ENCODE results near the gene NIN.

NIN gene

GRCh38 chr14:50763382-50764007, 67.5 kb downstream of the NIN start:
- peak; percentile 96 for DNase-seq (ENCODE audit: low read depth)

DNA sequence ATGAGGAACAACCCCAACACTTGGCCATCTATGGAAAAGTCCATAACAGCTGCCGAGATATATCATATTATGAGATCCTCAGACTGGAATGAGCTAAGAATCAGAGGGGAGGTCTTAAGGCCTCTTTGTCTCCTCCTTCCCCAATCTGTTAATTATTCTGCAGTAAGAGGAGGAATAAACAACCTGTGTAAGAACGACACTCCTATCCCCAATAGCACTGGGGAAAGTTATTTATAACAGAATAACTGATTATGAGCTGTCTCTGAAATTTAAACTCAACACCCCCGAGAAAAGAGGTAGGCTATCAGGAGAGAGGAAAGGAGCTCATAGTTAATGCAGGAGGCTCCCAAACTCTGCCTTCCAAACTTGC, 68.0 kb downstream of the NIN start:
- no peak for DNase-seq (ENCODE audit: low read depth)

DNA sequence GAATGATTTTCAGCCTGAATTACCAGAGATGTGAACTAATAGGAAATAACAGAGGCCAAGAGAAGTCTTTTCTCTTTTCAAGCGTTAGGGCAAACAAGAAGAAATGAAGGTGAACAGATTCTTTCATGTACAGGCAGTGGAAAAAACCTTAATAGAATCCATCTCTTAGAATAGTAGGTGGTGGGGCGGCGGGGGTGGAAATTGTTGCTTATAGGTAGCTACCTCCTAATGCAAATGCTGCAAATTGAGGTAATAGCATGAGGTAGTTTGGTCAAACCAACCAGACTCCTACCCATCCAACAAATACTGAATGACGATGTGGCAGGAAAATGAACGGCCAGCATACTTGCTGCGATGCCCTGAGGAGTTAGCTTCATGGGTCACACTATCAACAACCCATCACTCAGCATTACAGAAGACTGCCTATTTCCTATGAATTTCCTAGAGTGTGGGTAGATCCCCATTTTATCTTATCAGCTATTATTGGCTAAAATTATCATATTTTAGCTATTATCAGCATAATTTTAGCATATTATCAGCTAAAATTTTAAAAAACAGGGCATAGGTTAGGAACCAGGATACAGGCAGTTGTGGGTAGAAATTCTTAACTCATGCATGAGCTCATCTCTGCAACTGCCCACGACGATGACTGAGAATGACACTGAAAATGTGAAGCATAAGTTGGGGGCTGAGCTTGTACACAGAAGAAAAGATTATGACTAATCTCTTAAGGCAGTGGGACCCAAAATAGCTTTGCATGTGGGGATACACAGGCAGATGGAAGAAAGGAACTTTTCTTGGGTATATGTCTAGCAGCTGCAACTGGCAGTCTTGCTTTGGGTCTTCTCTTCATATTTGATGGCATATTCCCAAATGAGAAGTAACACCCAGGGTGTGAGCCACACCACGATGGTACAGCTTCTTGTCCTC, 68.7 kb downstream of the NIN start:
- peak; percentile 93 for DNase-seq (ENCODE audit: low read depth)

GRCh38 chr14:50759800-50760543, 71.0 kb downstream of the NIN start:
- no peak for DNase-seq (ENCODE audit: low read depth)

DNA sequence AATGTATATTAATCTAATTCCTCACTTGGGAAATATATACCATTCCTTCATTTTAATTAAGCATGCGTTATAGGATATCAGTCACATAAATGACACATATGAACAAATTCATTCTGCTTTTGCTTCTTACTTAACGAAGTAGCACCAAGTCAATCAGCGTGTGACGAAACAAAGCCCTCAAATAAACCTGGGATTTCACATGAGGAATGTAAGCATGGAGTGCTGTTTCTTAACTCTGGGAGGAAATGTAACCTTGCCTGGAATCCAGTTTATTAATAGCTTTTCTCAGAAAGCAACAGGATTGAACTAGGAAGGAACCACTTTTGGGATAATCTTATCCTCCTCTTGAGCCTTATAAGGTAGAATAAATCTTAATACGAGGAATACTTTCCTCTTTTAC, 72.0 kb downstream of the NIN start:
- peak; percentile 23 for DNase-seq (ENCODE audit: low read depth)

- DNase-seq (ENCODE audit: low read depth), result no peak
Measured at GRCh38 chr14:50758305-50758704, 72.7 kb downstream of the NIN start.

GRCh38 chr14:50757702-50758101, 73.3 kb downstream of the NIN start:
- DNase-seq (ENCODE audit: low read depth), result no peak

- no peak for DNase-seq (ENCODE audit: low read depth)
Measured at GRCh38 chr14:50756300-50756699, 74.7 kb downstream of the NIN start.

DNA sequence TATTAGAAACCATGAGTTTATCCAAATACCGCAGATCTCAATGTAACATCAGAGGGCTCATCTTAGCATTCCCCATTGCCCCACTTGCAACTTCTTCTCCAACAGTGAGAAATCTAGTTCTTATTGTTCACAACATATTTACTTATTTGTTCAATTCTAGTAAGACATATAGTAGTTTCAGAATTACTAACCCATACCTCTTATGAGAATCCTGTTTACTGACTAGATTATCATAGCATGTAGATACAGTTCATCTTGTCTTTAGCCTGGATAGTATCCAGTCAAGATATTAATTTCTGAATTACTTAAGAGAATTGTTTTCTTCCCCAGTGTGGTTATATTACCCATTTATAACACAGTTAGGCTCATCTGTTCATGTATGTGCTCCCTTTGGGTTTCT, 80.6 kb downstream of the NIN start:
- DNase-seq (ENCODE audit: low read depth), result no peak

DNA sequence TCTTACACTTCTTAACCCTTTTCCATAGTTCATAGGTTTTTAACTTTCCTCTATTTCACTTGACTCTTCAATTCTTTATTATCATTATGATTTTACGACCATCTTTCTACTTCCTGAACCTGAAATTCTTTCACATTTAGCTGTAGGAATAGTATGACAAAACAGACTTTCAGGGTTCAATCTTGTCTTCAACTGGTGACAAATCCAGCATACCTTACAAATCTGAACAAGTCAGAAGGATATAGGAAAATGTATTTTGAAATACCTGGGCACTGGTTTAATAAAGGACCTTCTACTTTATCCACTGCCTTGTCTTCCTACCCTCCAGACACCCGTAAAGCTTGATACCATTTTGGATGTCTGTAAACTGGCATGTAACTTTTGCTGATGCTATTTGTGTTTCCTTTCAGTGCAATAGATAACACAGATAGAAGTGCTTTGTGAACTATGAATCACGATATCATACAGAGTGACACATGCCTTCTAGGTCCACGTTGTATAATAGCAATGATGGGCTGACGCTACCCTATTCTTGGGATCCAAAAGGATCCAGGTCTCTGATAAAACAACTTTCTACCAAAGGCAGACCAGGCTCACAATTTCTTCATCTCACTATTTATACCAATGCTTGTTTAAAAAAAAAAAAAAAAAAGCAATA, 85.4 kb downstream of the NIN start:
- DNase-seq (ENCODE audit: low read depth), result no peak

DNA sequence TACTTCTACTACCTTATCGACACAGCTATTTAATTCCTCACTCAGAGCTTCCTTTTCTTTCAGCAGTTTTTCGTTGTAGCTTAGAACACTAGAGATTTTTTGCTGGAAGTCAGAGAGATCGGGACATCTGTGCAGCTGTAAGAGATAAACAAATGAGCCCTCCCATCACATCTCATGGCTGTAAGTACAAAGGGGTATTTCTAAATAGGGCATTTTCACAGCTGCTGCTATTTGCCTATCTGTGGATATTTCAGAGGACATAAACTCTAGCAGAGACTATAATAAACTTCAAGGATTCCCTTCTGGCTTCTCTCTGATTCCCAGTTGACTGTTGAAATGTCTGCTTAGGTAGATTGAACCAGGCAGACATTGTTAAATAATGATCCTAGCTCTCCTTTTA, 86.7 kb downstream of the NIN start:
- DNase-seq (ENCODE audit: low read depth), result no peak

DNA sequence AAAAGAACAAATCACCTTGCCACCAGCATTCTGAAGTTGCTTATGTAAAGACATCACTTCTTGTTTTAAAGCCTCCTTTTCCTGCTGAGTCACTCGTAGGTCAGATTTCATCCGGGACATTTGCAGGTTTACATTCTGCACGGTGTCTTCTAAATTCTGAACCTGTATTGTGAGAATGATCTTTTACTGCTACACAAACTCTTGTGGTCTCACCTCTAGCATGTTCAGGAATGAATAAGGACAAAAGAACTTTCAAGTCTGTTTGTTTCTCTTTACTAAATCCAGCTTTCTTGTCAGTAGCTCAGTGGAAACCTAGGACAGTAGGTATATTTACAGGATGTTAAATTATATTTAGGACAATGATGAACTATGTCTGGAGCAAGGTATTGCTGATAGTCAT, 89.4 kb downstream of the NIN start:
- peak; percentile 79 for DNase-seq (ENCODE audit: low read depth)

DNA sequence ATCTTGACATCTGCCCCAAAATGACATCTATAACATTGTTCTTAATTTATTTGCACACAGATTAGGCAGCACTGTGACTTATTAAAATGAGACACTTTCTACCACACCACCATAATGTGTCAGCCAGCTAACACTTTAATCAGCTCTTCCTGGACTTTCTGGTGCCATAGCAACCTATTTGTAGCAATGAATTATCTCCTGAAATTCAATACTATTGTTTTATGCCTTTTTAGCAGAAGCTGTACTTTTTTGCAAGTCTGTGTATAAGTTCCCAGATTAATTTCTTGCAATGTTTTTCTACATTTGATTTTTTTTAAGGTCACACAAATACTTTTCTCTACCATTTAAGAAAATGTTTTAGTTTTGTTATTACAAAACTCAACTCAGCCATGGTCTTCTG, 90.1 kb downstream of the NIN start:
- peak; percentile 49 for DNase-seq (ENCODE audit: low read depth)

GRCh38 chr14:50739186-50739585, 91.8 kb downstream of the NIN start:
- DNase-seq (ENCODE audit: low read depth), result no peak

DNA sequence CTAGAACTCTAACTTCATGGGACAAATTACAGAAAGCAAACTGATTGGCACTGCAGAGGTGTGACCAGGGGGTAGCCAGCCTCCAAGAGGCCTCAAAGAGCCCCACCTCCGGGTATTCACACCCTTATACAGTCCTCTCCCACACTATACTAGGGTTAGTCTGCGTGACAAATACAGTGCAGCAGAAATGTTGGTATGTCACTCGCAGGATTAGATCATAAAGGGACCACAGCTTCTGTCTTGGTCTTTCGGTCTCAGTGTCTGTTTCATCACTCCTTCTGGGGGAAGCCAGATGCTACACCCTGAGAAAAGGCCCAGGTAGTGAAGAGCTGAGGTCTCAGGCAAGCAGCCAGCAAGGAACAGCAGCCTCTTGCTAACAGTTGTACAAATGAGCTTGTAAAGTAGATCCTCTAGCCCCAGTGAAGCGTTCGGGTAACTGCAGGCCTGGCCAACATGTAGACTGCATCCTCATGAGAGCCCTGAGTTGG, 94.0 kb downstream of the NIN start:
- no peak for DNase-seq (ENCODE audit: low read depth)

- no peak for DNase-seq (ENCODE audit: low read depth)
Measured at GRCh38 chr14:50734950-50735695, 95.8 kb downstream of the NIN start.

GRCh38 chr14:50733494-50733893, 97.5 kb downstream of the NIN start:
- DNase-seq (ENCODE audit: low read depth), result no peak

- DNase-seq (ENCODE audit: low read depth), result no peak
Measured at GRCh38 chr14:50728836-50729235, 102.1 kb downstream of the NIN start.

DNA sequence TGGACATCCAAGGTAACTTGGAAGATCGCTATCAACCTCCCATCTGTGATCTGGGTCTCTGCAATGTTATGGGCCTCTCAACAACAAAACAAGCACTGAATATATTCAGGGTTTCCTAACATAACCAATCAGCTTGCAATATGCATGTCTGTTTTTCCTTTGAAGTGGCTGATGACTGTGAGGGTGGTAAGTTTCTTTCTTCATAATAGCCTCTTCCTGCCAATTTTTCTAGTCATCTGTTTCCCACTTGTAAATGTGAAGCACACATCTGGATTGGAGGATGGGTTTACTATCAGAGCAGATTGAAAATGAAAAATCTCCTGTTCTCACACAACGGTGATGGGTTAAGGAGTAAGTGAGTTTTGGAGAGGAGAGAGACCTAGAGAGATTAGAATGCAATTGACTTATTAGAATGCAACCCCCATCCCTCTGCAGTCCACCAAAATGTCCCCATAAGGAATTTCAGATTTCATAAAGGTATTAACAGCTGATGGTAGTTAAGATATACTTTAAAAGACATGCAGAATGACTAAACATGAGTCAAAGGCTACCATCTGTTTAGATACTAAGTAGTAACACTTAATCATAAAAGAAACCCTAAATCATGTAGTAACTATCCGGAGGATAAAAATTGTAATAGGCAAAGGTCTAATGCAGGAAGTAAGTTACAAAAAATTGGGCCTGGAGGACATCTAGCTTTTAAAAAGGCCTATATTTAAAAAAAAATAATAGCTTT, 104.4 kb downstream of the NIN start:
- DNase-seq (ENCODE audit: low read depth), result peak; percentile 94

DNA sequence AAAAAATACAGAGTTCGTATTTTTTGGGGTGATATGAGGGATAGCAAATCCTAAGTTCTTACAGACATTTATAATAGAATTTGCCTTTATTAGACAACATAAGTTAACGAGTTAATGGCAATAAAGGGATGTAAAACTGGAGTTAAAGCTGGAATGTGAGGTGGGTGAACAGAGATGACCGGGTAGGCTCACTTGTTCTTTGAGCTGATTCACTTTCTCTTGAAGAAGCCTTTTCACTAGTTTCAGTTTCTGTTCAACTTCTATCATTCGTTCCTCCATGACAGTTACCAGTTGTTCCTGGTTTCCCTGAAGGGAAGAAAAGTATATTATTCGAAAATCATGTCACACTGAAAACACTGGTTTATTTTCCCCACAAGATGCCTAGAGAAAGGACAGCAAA, 105.2 kb downstream of the NIN start:
- peak; percentile 16 for DNase-seq (ENCODE audit: low read depth)

Data from iris pigment epithelial cell (primary cell).